Inferior parietal cortex (tissue), 1 donor: ENCODE measurements around the gene TIFAB.

Source experiments
- DNase-seq: peaks from one replicate; pipeline ENCODE4 v3.0.0-alpha.2; 2016; ENCODE audit errors: extremely low spot score

TIFAB gene

DNA sequence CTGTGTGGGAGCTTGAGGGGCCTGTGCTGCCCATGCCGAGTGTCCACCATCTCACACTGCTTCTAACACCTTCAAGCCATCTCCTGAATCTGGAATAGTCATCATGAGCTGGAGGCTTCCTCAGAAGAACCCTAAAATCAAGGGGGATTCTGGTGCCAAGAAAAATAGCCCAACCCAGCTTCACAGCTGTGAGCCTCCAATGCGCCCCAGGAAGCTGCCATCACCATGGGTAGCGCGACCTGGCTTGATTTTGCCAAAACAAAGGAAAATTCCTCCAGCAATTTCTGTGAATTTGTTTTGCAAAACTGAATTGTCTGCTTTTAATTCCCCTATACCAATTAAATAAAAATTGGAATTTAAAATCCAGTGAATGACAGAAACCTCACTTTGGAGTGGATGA is 6.2 kb upstream of the TIFAB start:
- no peak for DNase-seq

DNA sequence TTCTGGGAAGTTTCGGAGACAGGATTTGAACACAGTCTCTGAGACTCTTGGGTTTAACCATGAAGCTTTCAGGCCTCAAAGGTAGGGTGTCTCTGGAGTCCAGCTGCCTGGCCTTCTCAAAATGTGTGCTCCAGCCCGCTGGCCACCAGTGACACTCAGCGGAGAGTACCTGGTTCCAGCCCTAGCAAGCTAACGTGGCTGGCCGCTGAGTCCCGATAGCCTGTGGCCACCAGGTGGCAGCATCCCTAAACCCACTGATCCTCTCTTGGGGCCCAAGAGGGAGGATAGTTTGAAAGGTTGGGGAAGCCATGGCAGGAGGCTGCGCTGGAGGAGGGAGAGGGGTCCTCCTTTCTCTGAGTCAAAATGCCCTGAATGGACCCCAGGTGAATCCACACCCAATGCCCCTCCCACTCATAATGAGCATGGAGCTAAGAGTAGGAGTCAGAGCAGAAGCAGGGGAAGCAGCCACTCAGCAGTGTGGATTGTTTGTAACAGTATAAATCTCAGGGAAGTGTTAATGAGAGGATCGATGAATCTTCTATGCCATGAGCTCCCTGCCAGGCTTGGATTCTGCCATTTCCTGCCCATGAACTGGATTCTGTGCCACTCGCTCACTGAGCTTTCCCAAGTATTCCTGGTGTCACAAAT is 5.4 kb upstream of the TIFAB start:
- peak; percentile 62 for DNase-seq

GRCh38 chr5:135456238-135457099 is 4.3 kb upstream of the TIFAB start:
- peak; percentile 32 for DNase-seq

- DNase-seq, result no peak
Observed at GRCh38 chr5:135455876-135456237, 3.7 kb upstream of the TIFAB start.

GRCh38 chr5:135454946-135455345 is 2.8 kb upstream of the TIFAB start:
- DNase-seq, result no peak

GRCh38 chr5:135453613-135454012 is 1.5 kb upstream of the TIFAB start:
- no peak for DNase-seq

- DNase-seq, result no peak
Observed at GRCh38 chr5:135451581-135452320, 400 bp downstream of the TIFAB start.

DNA sequence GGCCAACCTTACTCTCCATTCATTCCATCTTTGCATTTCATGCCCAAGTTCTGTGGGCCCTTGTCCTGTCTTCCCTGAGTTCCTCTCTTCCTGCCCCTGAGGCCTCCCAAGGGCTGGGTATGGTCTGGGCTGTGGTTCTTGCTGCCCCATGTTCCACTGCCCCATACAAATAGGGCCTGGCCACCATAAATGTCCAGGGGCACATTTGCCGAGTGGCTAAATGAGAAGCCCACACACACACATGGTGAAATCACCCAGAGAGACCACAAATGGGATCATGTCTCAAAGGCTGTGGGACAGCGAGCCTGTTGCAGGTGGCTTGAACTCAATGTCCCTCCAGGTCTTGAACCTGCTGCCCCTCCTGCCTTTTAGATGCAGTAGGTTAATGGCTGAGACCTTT is 1.2 kb downstream of the TIFAB start:
- DNase-seq, result no peak

DNA sequence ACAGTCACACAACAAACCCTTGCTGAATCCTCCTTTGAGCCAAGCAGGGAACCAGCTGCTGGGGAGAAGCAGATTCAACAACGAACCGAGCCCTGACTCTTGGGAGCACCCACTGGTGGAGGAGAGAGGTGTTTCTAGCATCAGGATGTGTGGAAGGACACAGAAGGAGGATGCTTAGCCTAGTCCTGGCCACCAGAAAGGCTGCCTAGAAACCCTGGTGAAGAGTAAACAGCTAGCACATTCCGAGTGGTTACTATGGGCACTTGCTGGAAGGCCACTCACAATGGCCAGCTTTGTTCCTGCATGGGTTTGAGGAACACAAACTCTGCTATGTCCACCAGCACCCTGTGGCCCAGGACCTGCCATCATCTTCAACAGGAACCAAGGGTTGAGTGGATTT is 1.8 kb downstream of the TIFAB start:
- DNase-seq, result no peak

DNA sequence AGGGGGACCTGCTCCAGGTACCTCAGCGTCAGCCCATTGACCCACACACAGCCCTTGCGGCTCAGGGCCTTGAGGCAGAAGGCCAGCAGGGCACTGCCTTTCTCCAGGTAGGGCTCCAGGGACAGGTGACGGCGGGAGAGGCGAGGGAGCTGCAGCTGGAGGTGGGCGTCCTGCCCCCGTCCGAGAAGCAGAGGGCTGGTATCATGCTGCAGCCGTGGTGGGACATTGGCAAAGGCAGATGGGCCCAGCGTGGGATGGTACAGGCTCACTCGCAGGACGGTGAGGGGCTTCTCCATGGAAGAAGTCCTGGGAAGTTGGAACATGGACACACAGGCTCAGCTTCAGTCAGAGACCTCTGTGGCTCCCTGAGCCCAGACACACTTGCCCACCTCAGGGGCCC is 2.5 kb downstream of the TIFAB start:
- DNase-seq, result no peak

- no peak for DNase-seq
Observed at GRCh38 chr5:135448791-135449507, 3.2 kb downstream of the TIFAB start.

DNA sequence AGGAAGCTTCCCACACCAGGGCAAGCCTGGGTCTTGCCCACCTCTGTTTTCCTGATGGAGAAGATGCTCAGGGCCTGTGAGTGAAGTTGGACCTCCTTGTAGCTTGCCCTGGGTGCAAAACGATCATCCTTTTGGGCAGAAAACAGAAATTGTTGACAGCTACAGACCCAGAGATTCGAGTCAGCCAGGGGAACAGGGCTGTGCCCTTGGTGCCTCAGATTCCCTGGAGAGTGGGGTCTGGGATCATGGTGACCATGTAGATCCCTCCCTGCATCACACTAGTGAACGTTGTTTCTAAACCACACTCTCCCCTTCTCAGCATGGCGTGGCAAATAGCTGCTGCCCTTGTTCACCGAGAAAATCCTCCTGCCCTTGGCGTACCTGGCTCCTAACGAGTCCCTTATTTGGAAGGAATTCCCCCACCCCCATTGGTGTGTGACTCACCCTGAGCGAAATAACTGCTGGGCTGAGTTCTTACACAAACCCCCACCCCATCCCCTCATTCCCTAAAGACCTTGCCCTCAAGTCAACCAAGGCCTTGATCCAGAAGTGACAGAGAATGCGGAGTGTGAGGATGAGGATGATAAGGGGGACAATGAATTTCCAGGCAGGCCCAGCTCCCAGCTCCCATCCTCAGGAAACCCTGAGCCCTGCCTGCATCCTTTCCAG is 3.9 kb downstream of the TIFAB start:
- no peak for DNase-seq

DNA sequence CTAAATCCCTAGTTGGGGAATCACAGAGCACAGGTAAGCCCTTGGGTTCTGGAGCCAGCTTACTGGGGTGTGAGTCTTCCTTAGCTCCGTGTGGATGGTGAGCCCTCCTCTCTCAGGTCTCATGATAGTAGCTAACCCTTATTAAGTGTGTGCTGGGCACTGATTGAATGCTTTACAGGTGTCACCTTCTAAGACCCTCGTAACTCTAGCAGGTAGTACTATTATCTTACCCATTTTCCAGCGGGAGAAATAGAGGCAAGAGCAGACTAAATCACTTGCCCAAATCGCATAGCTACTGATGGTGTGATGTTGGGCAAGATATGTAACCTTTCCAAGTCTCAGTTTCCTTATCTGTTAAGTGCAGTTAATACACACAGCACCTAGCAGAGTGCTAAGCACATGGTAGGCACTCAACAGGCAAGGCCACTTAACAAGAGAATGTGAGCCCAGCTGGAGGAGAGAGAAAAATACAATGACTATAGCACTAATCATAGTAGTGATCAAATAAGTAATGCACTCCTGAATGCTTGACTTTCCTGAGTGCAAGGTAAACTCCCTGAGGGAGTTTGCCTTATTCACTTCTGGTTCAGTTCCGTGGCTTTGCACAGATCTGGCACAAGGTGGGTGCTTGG is 4.7 kb downstream of the TIFAB start, which contains the start of gene DCANP1:
Gene DCANP1, minus strand, starts transcription at position 51 of the 632 bp plus-strand sequence. CDS start 240 bp downstream, outside the sequence.
- DNase-seq, result no peak

GRCh38 chr5:135446615-135447014 is 5.5 kb downstream of the TIFAB start:
- DNase-seq, result no peak

- no peak for DNase-seq
Observed at GRCh38 chr5:135446206-135446605, 5.9 kb downstream of the TIFAB start.

DNA sequence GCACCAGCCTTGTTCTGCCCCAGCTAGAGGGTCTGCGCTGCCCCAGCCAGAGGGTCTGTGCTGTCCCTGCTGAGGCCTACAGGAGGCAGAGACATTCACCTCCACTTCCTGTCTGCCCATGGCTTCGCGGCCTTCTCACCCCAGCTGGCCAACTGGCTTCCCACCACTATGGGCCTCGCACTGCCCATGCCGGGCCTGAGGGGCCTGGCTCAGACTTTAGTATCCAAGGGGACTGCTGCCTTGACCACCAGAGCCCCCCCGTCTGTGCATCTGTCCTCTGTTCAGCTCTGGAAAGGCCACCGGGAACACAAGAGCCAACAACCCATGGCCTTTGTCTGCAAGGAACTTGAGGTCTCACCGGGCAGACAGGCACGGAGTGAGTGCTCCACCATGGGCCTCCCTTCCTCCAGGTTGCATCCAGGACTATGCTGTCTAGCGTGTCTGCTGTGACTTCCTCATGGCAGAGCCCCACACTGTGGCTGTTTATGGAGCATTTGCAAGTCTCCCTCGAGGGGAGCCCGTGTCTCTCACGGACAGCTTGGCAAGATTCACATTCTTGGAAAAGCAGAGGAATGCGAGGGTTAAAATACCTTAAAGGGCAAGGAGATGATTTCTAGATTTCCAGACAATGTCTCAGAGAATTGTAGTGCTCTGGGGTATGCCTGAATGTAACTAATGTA is 6.7 kb downstream of the TIFAB start:
- DNase-seq, result no peak

GRCh38 chr5:135444881-135445280 is 7.3 kb downstream of the TIFAB start:
- no peak for DNase-seq

GRCh38 chr5:135444360-135444759 is 7.8 kb downstream of the TIFAB start:
- DNase-seq, result no peak

GRCh38 chr5:135443161-135443960 is 8.8 kb downstream of the TIFAB start:
- DNase-seq, result no peak
